GM12864 (cell line): Measurements from ENCODE around the gene NFIL3.

Source experiments
- DNase-seq: peaks from one replicate; pipeline ENCODE4 v3.0.0-alpha.2; 2011; ENCODE audit warnings: low read depth
- H3K4me3 ChIP-seq: 2 replicates; pipeline ENCODE4 v1.5.1; 2011; ENCODE audit warnings: mild to moderate bottlenecking, low read depth, low read length, control low read depth
- TF ChIP-seq, protein P1 (sequence below): IDR thresholded peaks from 2 replicates; pipeline ENCODE4 v1.5.1; 2011; ENCODE audit warnings: low read depth, mild to moderate bottlenecking, moderate library complexity, low read length, control low read depth, inconsistent platforms; ENCODE audit errors: missing control alignments

The NFIL3 gene

DNA sequence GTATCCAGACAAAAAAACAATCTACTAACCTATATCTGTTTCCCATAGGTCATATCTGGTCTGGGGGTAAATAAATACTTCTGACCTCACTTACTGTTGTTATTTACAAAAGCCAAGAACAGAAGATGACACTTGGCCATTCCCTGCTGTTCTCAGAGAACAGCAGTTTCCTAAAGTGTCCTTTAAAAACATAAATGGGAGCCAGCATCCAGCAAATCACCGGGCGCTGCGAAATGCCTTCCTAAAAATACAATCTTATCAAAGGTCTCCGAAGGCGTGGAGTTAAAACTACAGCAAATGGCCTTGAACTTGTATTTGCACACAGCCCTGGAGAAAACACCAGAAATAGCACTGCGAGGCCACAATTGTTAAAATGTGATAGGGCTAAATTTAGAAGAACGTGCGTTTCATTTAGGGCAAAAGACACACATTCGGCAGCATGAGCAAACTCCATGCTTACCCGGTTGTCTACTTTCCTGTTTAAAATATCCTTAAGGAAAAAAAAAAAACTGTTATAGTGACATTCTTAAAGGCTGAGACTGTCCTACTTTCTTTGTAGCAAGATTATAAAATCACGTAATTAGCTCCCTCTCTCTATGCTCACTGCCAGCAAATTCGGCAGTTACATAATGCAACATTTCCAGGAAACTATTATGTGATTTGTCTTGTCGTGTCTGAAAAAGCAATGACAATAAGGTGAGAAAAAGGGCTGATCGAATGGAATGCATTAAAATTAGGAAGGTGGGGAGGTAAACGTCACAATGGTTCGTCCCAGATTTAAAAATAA is 1.5 kb downstream of the NFIL3 start:
- no peak for DNase-seq
- TF ChIP-seq, protein P1, sequence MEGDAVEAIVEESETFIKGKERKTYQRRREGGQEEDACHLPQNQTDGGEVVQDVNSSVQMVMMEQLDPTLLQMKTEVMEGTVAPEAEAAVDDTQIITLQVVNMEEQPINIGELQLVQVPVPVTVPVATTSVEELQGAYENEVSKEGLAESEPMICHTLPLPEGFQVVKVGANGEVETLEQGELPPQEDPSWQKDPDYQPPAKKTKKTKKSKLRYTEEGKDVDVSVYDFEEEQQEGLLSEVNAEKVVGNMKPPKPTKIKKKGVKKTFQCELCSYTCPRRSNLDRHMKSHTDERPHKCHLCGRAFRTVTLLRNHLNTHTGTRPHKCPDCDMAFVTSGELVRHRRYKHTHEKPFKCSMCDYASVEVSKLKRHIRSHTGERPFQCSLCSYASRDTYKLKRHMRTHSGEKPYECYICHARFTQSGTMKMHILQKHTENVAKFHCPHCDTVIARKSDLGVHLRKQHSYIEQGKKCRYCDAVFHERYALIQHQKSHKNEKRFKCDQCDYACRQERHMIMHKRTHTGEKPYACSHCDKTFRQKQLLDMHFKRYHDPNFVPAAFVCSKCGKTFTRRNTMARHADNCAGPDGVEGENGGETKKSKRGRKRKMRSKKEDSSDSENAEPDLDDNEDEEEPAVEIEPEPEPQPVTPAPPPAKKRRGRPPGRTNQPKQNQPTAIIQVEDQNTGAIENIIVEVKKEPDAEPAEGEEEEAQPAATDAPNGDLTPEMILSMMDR = no peak
- H3K4me3 ChIP-seq = no peak overlapping the region; the same call in 1 of the 2 replicates

DNA sequence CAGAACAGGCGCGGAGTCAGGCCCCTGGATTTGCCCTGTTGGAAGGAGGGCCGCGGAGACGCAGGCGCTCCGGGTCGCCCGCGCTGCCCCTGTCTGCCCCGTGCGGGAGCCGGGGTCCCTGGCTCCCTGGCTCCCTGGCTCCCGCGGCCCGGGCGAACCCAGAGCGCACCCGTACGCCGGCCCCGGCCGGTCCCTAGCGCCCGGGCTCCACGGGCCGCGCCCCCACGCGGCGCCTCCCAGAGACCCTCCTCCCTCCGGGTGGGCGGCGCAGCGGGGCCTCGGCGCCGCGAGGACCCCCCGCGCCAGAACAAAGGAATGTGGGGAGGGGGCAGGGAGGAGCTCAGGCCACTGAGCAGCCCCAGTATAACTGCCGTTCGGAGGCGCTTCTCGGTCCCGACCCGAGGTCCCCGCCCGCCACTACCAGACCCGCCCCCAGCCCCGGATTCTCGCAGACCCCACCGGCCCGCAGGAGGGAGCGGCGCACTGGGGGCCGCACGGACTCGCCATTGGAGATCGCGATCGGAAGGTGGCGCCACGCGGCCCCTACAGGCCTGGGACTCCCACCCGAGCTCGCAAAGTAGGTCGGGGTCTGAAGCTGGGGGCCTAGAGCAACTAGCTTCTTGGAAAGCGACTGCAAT is 2.4 kb downstream of the NFIL3 start:
- DNase-seq = no peak
- TF ChIP-seq, protein P1 = no peak

DNA sequence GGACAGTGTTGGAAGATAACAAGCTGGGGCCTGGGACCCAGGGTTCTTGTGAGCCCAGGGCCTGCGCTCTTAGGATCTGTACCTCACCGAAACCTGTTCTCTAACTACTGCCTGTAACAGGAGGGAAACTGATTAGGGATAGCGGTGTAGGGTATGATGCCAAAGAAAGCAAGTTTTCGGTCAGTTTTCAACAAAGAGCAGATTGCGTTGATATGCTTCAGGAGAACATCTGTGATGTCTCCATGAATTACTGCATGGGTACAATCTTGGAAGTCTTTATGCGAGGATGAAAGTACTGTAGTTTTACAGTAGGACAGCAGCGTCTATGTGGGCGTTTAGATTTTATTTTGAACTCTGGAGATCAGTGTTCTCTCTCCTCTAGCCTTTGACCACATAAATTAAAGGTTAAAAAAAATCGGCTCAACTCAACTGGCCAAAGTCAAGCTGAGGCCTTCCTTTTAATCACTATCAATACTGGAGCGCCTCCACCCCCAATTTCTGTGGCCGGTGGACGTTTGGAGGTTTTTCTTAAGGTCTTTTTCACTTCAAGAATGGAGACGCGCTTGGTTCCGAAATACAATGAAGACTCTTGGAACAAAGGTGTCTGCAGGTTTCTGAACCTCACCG is 3.0 kb downstream of the NFIL3 start:
- TF ChIP-seq, protein P1 = no peak
- no peak for DNase-seq
- no peak overlapping the region for H3K4me3 ChIP-seq

More for the DNA sequence above, 2.4 kb downstream of the NFIL3 start:
- H3K4me3 ChIP-seq = no peak overlapping the region

GRCh38 chr9:91419222-91420191 is 4.1 kb downstream of the NFIL3 start:
- no peak for DNase-seq
- TF ChIP-seq, protein P1 = no peak
- no peak overlapping the region for H3K4me3 ChIP-seq

GRCh38 chr9:91418215-91418610 is 5.4 kb downstream of the NFIL3 start:
- H3K4me3 ChIP-seq = no peak overlapping the region
- DNase-seq = no peak
- TF ChIP-seq, protein P1 = no peak

DNA sequence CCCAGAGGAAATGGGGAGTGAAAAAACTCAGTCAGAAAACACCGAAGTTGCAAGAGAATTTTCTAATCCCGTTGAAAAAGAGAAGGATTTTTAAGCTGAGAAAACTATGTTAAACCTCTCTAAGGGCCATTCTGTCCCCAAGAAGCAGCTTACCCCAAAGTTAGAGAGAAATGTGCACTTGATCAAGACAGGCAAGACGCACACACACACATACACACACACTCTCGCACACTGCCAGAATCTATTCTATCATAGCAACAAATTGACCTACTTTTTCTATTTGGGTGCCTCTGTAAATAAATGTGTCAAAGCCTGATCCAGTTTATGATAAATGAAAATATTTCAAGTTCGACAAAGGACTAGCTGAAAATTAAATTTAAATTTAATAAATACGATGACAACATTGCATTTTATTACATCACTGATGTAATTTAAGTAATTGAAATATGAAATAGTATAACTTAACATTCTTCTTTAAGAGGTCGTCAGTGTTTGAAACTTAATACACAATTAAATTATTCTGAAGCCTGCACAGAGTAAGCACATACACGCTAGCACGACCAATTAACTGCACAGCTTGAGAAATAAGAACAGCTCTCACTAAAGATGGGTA is 5.9 kb downstream of the NFIL3 start:
- no peak overlapping the region for H3K4me3 ChIP-seq
- TF ChIP-seq, protein P1 = no peak

More for the DNA sequence above, 5.9 kb downstream of the NFIL3 start:
- DNase-seq = no peak
